Nucleus accumbens (tissue), 56 donors: ENCODE results near the gene ZFAND5.

ENCODE experiments used
- DNase-seq, 56 donors: peaks; one replicate each; lab custom pipeline; 2025; lab: John Stamatoyannopoulos, UW

Gene ZFAND5

DNA sequence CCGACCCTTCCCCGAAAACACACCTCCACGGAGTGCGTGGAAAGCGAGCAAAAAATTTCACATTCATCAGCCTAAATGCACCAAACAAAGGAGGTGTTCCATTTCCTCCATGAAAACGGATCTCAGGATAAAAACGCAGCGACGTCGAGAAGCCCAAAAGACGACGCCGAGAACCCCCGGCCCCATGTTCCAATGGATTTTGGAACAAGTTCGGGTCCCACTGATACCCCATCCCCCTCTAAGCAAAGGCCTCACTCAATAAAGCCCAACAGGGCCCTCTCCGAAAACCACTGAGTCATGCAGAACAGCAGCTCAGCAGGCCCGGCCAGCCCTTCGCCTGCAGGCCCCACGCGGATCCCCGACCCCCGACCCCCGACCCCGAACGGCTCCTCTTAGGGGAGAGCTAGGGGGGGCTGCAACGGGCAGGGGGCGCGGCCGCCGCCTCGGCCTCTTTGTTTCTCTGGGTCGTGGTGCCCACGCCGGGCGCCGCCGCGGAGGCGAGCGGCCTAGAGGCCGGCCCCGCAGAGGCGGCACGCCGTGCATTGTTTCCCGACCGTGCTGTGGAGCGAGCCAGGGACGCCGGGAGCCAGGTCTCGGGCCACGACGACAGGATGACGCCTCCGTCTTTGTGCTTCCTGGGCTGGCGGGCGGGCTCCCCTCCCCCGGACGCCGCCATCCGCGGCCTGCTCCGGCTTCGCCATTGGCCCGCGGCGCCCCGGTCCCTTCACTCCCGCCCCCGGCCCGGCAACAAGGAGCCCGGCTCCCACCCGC lies 915 bp downstream of the ZFAND5 start:
- DNase-seq = peak in 52 of 56 donors; percentile 12 to 79 (median 56)

DNA sequence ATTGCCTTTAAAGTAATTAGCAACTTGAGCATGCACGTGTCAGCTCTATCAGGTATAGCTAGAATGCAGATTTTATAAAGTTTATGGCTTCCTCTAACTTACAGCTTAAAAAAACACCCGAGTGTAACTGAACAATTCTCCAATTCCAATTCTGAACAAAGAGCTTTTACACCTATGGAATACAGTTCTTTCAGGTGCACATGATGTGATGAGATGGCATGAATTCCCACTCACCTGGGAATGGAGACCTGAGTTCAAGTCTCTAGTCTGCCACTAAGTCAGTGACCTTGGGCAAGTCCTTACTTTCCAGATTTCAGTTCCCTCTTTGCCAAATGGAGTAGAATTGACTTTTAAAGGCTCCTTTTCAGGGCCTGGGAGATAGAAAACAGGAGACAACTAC lies 1.8 kb downstream of the ZFAND5 start:
- DNase-seq = no peak

DNA sequence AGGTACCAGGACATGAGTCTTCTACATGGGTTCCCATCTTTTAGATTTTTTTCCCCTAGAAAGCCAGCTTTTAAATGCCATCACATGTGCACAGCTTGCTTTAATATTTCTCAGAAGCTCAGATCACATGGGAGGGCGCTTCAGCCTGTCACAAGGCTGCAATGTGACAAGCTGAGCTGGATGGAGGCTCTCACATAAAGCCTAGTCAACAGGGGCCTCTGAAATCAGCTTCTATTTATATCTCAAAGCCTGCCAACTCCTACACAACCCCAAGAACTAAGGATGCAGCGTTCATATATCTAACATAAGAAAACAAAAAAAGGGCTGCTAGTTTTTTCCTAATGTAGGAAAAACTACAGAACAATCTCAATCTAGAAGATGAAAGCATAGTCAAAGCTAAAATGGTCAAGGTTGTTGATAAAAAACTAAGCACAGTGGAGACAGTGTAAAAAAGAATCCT lies 2.3 kb downstream of the ZFAND5 start:
- peak; percentile 6 to 96 (median 78) for DNase-seq

DNA sequence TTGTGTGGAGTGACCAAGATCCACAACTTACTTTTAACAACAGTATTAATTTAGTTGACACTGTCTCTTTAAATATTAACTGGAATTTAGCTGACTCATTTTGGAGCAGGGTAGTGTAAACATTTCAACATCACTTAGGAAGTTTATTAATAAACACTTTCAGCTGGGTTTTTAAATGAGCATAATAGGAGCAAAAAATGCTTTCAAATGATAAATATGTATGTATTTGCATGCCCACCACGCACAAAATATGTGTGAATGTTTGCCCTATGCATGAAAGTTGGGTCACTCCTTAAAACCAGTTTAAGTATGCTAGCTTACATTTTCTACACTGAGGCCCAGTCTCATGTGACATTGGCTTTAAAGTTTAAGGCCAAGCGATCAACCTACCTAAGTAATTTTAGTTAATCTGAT lies 2.9 kb downstream of the ZFAND5 start:
- no peak for DNase-seq

DNA sequence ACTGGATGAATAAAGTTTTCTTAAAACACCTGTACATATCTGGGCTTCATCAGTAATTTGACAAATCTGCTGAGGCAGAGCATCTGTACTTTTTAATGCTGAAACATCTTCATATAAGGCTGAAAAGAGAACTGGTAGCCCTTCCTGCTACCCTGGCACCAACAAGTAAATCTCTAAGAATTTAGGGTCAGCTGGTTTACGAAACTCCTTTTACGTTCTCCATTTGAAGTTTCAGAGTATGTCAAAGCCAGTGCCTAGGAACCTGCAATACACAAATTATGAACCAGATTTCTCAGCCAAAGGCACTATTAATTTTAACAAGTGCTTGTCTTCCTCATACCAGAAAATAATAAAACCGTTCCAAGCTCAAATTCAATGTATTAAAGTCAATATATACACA lies 3.8 kb downstream of the ZFAND5 start:
- DNase-seq = no peak

DNA sequence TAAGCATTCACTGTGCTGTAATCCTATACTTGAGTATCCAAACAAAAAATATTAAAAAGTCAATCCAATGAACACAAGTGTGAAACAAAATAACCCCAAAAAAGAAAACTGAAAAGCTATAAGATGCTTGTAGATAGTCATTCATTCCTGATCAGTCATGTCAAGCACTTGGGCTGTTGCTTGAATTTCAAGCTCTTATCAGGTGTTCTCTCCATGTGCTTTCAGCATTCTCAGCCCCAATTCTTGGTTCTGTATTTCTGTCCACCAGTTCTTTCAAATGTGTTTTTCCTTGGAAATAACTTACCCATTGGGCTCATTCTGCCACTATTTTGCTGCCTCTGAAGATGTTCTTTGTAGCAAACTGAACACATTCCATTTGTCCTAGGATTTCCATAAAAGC lies 4.7 kb downstream of the ZFAND5 start:
- DNase-seq = no peak

DNA sequence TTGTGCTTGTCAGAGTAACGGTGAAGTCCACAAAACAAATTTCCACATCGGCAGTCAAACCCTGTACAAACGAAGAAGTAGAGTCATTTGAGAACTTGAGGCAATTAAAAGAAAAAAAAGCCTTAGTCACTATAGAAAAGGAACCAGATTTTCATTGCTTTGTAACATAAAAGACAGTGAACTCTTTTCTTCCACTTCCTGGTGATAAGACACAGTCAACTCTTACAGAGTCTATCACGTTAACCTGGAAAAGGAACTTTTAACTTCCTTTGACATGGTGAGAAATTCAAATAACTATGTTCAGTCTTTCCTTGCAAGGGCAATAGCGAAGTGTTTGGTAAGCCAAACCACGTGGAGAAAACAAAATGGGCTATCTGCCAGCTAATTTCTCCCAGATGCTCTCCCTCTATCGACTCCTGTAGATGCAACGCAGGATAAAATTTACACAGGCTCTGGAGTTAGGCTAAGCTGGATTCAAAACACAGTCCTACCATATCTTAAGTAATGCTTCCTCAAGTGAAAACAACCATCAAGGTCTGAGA lies 8.9 kb downstream of the ZFAND5 start:
- peak in 6 of 56 donors; percentile 4 to 27 (median 7) for DNase-seq

DNA sequence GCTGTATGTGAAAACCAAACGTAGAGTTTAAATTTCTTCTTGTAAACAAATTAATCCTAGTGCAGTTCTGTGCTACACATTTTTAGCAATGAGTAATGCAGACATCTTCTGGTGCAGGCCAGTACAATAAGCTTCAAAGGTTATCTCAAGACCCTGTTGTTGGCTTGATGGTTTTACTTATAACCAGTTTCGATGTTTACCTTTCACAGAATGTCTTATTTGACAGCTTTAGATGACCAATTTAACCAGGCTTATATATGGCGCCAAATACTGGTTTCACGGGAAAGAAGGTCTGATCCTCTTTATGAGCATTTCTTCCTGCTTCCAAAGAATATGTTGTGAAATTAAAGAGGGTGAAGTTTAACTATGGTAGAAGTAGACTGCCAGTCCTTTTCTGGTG lies 9.9 kb downstream of the ZFAND5 start:
- DNase-seq = no peak

DNA sequence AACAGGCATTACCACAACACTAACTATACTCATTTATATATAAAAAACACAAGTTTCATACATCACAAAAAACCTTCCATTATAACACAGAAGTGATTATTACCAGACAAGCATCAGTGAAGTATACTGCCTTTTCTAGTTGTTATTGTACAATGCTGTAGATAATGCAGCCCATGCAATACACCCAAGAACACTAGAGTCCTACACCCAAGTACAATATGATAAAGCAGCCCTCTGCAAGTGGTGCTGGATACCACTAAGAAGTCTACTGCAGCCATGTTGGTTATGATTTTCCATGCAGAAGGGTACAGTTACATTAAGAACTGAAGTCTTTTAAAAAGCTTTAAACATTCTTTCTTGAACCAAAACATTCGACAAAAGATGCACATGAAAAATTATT lies 10.3 kb downstream of the ZFAND5 start:
- DNase-seq = no peak

DNA sequence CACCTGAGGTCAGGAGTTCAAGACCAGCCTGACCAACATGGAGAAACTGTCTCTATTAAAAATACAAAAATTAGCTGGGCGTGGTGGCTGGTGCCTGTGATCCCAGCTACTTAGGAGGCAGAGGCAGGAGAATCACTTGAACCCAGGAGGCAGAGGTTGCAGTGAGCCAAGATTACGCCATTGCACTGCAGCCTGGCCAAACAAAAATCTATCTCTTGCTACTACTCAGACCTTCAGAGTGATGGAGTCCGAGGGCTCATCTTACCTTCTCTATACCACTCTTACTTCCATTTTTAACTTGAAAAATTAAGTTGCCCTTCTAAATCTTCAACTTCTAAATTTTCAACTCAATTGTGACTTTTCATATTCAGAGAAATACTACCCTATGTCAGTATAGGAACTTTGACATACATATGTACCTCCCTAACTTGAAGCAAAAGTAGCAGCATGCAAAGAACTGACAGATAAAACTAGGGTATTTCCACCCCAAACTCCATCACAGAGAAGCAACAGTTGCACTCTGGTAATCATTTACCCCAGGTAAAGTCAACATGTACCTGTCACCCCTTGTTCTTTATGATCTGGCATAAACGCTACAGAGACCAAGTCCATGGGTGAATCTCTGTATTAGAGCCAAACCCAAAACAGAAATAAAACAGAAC lies 11.4 kb downstream of the ZFAND5 start:
- DNase-seq = no peak

DNA sequence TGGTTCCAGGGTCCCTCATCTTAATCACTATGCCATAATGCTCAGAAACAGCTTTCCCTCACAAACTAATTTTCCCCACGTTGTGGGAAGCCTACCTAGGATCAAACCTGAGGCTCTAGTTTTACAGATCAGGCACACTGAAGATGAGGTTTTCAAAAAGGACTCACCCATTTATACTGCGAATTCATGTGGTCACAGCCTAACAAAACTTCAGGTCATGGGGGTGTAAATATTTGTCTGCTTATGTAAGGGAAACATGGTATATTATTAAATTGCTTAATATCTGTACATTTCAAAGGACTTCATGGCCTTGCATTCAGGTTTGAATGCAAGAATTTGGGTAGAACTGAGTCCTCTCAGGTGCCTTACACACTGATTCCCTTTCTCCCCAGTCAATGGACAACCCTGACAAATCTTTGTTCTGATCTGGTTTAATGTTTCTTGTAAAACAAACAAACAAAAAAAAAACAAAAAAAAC lies 12.1 kb downstream of the ZFAND5 start:
- DNase-seq = no peak

DNA sequence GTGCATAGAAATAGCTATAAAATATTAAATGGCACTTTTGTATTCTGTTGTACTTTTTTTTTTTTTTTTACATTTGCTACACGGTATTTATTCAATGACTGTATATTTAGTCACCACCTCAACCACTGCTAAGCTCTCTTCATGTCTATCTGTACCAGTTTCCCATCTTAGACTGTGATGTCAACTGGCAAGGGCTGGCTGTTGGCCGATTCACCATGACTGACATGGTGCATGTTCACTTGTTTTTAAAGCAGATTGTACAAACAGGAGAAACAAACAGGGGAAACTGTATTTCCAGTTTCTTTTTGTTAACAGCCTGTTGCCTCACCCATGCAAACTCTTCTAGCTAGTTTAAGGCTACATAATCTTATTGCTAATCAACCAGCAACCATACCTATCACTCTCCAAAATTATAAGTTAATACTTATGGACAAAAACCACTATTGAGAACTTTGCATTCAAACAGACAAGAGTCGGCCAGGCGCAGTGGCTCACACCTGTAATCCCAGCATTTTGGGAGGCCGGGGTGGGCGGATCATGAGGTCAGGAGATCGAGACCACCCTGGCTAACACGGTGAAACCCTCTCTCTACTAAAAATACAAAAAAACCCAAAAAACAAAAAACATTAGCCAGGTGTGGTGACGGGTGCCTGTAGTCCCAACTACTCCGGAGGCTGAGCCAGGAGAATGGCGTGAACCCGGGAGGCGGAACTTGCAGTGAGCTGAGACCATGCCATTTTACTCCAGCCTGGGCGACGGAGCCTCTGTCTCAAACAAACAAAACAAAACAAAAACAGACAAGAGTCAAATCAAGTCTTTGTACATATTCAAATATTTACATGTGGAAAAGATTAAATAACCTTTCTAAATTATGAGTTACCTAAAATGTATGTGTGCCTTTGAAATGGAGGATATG lies 13.2 kb downstream of the ZFAND5 start:
- peak in 1 of 56 donors; percentile 0 for DNase-seq

DNA sequence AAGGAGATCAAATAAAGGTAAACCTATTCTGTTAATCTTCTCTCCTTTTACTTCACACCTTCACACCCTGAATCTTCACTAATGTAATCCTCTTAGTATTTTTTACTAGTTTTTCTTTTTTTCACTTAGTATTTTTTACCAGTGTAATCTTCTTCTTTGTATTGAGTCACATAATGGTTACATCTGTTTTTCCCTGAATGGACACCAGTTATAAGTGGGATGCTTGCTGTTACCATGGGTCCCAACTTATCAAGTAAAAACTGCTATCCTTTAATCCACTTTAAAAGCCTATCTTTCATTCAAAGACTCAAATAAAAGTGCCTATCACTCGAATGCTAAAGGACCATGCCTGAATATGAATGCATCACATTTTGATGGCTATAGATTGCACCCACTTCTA lies 15.1 kb downstream of the ZFAND5 start:
- no peak for DNase-seq

DNA sequence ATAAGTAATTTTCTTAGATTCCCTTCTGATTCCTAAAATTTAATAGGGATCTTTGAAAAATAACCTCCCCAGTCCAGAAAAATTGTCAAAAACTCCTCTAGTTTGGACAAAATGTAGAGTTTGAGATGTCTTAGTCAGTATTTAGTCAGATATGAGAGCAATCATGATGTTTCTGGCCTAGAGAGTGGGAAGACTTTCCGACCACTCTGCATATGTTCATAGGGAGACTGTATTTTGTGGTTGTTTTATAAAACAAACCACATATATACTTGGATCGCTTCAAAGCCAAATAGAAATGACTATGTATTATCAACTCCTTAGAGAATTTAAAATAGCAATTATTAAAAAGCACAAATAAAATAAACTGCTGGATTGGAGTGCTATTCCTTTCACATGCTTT lies 15.8 kb downstream of the ZFAND5 start:
- no peak for DNase-seq

DNA sequence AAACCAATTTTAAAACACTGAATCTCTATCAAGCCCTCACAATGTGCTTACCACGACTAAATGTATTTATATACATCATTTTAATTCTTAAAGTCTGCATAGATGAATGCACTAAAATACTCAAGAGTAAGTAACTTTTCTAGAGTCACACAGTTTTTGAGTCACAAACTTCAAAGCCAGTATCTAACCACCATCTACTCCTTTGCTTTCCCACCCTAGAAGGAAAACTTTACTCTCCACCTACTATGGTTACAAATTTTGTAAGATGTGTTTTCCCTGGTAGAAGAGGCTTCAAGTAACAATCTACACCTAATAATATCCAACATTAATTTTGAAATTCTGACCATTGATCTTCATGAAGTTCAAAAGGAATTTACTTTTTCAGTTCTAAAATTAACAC lies 18.7 kb downstream of the ZFAND5 start:
- no peak for DNase-seq

DNA sequence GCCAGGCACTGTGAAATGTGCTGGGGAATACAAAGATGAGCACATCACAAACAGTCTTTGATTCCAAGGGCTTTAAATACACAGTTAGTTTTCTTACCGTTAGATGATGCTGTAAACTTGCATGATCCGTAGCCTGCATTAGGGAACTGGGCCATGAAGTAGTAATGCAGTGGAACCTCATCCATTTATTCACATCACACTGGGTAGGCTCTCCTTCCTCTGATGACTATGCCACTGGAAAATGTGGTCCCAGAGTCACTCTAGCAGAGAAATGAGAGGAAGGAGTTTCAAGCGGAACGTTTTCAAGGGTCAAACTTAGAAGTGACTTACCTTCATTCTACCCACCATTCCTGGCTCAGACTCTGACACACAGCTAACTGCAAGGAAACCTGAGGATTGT lies 26.4 kb downstream of the ZFAND5 start:
- no peak for DNase-seq

DNA sequence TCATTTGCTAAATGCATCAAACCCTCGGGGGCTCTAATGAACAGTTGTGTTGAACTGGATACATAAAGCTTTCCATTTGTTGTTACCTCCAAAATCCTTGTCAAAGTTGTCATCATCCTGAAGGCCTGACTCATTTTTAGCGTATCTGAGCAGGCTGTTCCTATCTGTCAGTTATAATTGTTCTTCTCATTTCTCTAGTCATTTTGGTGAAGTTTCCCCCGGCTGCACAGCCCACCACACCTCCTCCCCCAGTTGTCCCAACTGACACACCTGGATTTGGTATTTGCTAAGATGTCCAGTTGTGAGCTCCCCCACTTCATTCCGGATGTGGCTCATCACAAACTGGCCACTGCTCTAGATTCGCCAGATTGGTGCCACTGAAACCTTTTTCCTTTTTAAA lies 27.7 kb downstream of the ZFAND5 start:
- DNase-seq = peak in 11 of 56 donors; percentile 4 to 40 (median 18)

DNA sequence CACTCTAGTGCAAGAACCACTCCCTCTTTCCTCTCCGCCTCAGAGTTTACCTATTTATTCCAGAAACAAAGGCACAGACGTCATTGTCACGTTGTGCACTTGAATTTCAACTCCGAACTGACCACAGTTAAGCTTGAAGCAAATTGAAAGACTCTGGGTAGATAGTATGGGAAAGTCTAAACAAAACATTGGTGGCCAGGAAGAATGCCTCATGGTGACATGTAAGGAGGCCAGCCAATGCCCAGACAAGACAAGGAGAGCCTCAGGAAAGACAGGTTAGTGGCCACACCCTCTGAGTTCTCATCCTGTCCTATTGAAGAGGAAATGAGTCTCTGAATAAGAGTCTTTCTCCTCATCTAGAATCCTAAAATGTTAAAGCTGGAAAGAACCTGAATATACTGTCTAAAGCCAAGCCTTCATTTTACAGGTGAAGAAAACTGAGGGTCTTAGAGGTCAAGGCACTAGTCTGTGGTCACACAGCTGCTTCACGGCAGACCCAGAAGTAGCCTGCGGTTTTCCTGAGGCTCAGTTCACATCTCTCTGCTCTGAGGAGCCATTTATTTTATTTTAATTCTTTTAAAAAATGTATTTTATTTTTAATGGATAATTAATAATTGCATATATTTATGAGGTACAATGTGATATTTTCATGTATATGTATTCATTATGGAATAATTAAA lies 30.2 kb downstream of the ZFAND5 start:
- no peak for DNase-seq

DNA sequence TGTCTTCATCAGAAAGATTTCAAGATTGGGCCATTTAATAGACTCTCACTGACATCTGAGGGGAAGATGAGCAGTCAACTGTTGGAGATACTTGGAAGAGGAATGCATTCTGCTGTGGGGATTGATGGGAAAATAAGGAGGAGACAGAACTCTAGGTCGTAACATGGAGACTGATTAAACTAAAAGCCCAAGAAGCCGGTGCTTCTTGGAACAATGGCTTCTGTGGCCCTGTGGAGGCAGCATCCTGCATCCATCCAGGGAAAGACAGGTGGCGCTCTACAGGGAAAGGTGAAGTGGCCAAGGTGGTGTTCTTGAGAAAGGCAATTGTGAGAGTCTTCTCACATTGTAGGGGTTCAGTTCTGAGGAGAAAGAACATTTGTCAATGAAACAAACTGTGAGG lies 31.3 kb downstream of the ZFAND5 start:
- DNase-seq = no peak

DNA sequence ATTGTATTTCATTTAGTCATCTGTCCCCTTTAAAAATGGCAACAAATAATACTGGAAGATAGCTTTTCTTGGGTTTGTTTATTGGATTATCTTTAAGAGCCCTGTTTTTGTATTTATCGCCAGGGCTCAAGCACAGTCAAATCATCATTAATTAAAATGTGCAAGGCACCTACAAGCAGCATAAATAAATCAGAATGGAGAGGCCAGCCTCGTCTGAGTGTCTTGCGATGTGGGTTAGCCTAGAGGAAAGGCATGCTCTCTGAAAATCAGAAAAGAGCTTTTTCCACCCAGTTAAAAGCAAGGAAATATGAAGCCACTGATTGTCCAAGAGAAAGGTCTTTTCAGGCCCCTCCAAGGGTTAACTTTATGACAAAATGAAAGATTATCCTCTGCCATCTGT lies 31.8 kb downstream of the ZFAND5 start:
- no peak for DNase-seq
